Right renal cortex interstitium (tissue), 3 donors: Measurements from ENCODE around the gene LUZP2. TPM values are rescaled to one million over a fixed set of nuclear protein-coding genes. Genes with fewer than 3 reads are reported as not detected.

ENCODE experiments used
- DNase-seq, 3 donors: peaks; one replicate each; pipeline ENCODE4 v3.0.0-alpha.2; 2013; ENCODE audit warnings: low read depth in 3 of 3, low spot score in 2 of 3
- polyA plus RNA-seq, 3 donors: library from polyadenylated mRNA; unstranded; fragments of 120-200 nt; gene quantifications; one replicate each; pipeline ENCODE4 v1.2.1, GENCODE V29; 2013; ENCODE audit not compliant: insufficient read length in 3 of 3

LUZP2 gene
- polyA plus RNA-seq, 3 donors, result 0.78 to 1.5 (median 1.4) TPM

DNA sequence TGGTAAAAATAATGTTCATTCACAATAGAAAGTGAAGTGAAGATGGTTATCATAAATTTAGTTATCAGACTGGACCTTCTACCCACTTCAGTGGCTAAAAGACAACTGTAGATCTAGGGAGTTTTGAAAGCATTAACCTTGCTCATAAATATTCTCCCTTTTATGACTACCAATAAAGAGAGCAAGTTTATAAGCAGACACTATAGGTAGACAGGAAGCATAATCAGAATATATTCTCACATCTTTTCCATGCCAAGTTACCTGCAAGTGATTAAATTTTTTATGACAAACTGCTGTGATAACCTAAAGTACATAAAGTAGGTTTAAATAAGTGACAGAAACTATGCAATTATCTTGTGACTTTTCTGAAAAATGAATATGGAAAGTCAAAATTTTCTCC is 62.5 kb downstream of the LUZP2 start:
- DNase-seq, result no peak

GRCh38 chr11:24560324-24560723 is 63.5 kb downstream of the LUZP2 start:
- DNase-seq, result no peak

GRCh38 chr11:24567380-24567779 is 70.5 kb downstream of the LUZP2 start:
- no peak for DNase-seq

DNA sequence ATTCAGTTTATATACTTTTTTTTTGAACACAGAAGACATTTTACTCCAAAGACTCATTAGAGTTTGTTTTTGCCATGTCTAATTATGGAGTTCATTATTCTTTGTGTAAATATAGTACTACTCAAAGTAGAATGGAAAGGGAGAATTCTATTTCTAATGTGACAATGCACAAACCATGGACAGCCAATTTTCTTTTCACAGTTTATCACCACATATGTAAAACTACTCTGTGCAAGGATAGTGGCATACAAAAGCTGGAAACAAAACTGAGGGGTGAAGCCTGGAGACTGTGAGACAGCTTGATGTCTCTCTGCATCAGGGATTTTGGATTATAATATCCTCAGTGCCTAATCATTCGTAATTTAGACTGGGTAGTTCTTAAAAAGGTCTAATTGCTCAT is 75.5 kb downstream of the LUZP2 start:
- DNase-seq, result no peak

DNA sequence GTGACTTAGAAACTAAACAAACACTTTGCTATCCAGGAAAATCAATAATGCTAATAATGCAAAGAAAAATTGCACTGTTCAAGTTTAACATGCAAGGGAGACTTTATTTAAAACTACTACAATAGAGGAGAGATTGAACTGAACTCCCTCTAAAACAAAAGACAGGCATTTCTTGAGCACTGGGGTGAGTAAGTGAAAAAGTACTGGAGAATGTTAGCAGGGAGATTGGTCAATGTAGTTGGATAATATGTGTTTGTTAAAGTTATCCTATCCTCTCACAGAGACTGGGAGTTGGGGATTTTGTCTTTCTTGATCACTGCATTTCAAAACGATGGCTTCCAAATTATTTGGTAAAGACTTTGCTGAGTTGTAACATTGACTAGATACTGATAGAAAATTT is 77.6 kb downstream of the LUZP2 start:
- no peak for DNase-seq

DNA sequence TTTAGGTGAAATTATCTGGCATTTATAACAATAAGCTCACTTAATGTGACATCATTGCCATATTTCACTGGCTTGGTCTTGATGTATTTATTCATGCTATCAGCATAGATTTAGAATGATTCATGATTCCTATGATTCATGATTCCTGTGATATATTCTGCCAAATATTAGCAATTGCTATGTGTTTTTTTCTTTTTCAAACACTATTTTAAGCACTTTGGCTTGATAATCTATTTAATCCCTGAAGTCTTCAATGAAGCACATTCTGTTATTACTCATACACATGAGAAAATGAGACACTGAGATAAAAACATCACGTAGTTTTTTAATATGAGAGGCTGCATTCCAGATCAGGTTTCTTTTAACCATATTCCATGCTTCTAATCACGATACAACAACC is 78.5 kb downstream of the LUZP2 start:
- DNase-seq, result no peak

DNA sequence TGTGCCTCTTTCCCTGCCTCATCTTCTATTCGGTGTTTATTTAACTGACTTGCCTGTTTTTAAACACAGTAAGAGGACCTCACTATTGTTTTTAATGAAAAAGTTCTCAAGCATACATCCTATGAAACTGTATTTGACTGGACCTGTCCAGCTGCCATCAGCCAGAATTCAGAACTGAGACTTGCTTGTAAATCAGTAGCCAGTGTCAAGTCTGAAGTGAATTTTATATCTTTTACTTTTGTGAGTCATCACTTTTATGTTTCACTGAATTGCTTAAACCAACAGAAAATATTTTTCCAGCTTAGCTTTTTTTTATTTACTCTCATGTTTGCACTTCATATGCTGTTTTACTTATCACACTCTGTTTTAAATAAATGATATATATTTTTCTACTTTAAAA is 88.3 kb downstream of the LUZP2 start:
- no peak for DNase-seq

- DNase-seq, result no peak
These were observed 90.8 kb downstream of the LUZP2 start for GRCh38 chr11:24587635-24588034.

- DNase-seq, result no peak
These were observed 91.2 kb downstream of the LUZP2 start for GRCh38 chr11:24588081-24588480.

DNA sequence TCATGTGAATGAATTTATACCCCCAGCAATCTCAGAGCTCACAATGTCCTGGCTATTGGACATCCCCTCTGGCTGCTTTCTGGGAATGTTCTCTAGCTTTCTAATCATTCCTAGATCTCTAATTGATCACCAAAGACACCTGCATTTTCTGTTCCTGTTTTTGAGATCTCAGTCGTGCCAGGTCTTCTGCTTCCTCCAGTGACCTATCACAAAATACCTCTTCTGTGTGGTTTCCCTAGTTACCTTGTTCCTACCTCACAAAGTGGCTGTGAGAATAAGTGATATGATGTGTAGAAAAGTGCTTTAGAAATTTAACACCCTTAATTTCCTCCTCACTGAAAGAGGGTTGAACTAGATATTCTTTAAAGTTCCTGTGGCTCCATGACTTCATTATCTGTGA is 92.2 kb downstream of the LUZP2 start:
- DNase-seq, result no peak

DNA sequence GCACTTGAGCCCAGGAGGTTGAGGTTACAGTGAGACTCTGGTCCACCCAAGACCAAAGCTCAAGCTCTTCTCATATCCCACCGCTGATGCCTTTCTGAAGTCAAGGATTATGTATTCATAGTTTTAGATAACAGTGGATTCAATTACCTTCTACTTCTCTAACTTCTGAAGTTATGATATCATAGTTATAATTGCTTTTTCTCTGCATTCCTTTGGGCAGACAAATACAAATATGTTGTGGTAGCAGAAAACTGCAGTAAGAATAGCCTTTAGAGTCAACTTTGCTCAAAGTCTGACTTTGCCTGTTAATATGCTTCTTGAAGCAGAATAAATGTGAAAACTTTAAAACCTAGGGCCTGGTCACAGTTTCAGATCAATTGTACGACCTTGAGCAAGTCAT is 94.4 kb downstream of the LUZP2 start:
- no peak for DNase-seq

DNA sequence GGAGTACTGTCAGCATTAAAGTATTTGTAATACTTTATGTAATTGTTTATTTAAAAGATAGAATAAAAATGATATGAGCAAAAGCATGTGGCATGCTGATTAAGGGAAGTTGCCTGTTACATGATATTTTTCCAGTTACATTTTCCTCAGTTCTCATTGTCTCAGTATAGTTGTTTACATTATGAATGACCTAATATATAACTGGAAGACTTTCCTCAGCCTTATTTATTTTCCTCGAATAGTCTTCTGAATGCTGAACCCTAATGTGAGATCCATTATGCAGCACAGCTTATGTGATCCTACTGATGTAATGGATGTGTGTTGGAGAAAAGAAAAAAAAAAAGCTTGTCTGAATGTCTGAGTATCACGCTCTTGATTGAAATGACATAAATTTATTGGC is 95.5 kb downstream of the LUZP2 start:
- no peak for DNase-seq

GRCh38 chr11:24593332-24593731 is 96.5 kb downstream of the LUZP2 start:
- DNase-seq, result no peak

DNA sequence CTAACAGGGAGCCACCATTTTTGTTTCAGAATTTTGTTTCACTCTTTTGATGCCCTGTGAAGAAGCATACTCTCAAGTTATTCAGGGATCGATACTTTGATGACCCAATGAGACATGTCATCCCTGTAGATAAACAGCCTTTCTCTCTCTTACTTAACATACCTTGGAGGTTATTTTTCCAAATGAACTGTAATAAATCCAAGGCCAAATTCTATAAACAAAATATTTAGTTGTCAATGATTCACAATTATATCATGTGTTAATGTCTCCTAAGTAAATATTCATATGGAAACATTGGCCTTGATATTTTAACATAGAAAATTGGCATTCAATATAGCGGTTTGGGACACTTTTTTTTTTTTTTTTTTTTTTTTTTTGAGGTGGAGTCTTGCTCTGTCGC is 97.5 kb downstream of the LUZP2 start:
- DNase-seq, result no peak

DNA sequence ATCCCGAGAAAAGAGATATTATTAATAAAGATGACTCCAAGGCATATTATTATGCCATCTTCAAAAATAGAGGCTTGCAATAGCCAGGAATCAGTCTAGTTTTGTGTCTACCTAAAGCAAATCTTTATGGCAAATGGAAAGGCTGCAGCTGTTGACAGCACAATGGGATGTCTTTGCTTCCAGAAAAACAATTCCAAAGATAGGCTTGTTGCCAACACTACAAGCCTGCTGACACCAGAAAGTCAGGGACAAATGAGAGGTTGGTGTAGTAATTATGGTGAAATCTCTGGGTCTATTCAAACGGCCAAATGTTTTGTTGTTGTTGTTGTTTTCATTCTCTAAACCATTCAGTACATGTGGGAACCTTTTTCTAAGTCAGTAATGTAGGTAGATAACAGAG is 101.8 kb downstream of the LUZP2 start:
- no peak for DNase-seq

- DNase-seq, result no peak
These were observed 112.6 kb downstream of the LUZP2 start for GRCh38 chr11:24609192-24610119.

DNA sequence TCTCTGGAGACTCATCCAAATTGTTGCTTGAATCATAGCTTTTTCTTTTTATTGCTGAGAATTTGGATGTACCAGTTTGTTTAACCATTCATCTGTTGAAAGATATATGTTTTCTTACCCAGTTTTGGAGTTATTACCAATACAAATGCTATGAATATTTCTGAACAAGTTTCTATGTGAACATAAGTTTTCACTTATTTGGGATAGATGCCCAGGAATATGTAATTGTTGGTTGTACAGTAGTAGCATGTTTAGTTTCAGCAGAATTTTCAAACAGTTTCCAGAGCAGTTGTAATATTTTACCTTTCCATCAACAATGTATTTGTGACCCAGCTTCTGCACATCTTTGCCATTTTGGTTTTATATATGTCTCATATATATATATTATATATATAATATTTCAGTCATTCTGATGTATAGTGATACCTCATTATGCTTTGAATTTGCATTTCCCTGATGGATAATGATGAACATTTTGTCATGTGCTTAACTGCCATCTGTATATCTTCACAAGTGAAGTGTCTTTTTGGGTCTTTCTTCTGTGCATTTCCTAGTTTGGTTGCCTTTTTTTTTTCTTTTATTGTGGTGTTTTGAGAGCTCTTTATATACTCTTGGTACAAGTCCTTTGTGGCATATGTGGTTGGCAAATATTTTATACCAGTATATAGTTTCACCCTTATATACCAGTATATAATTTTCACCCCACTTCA is 118.8 kb downstream of the LUZP2 start:
- no peak for DNase-seq

DNA sequence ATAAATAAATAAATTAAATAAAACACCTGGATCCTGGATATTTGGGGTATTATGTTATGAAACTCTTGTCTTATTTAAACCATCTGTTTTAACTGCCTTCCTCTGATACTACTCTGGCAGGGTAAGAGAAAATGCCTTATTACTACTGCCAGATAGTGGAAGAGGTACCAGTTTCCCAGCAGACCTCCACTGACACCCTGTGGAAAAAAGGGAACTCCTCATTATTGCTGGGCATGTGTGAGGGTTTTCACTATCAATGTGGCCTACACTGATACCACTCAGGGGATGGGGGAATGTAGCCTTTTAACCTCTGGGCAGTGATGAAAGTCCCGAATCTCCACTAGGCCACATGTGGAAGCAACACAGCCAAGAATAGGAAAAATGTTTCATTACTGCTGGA is 121.0 kb downstream of the LUZP2 start:
- DNase-seq, result no peak

- DNase-seq, result no peak
These were observed 123.0 kb downstream of the LUZP2 start for GRCh38 chr11:24619900-24620299.

DNA sequence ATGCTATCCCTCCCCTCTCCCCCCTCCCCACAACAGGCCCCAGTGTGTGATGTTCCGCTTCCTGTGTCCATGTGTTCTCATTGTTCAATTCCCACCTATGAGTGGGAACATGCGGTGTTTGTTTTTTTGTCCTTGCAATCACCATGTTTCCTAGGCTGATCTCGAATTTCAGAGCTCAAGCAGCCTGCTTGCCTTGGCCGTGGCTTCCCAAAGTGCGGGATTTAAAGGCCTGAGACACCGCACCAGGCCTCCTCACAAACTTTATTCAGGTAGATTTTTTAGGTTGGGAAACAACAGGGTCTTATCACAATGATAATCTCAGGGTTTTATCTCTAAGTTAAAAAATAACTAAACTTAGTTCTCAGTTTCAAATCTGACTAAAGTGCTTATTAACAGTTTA is 125.4 kb downstream of the LUZP2 start:
- no peak for DNase-seq

DNA sequence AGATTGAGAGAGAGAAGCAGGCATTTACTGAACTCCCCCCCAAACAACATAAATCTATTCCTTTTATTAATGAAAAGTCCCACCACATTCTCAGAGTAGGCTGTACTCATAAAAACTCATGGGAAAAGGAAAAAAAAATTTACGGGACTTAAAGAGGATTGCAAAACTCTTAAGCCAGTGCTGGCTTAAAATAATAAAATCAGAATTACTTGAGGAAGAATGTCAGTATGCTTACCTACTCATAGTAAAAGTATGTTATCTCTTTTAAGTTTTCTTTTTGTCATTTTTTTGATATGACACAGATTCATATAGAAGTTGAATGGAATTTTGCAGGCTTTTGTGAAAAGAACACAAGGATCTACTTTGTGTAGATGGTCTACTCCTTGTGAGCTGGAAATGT is 126.3 kb downstream of the LUZP2 start:
- no peak for DNase-seq

DNA sequence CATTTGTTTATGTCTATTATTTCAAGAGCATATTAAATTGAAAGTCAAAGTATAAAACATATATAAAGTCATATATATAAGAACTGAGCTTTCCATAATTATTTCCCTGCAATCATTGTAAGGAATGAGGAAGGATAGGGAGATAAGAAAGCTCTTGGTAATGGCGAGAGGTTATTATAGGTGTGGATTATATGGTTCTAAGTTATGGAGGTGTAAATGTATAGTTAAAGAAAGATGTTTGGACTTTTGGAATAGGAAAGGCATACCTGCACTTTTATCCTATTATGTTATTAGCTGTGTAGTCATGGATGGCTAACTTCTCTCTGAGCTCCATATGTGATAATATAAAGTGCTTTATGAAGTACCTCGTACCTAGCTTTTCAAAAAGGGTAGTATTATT is 127.6 kb downstream of the LUZP2 start:
- no peak for DNase-seq
